Upper lobe of right lung (tissue), 1 donor: ENCODE measurements around the gene ADIPOR2. TPM values are rescaled to one million over a fixed set of nuclear protein-coding genes. Genes with fewer than 3 reads are reported as not detected.
"Not testable (repeated sequence)": the region's sequence is repeated elsewhere in the genome, so short reads cannot be mapped to it uniquely, and the experiment has no call there.

Source experiments
- ATAC-seq: fragments of 200-7000 bp; cut with Tn5 transposase; one replicate; pipeline ENCODE4 v1.9.1; 2020; ENCODE audit warnings: mild to moderate bottlenecking, moderate library complexity
- DNase-seq: peaks from one replicate; pipeline ENCODE4 v3.0.0-alpha.2; 2020
- H3K27ac ChIP-seq: fragments of 200-600 bp; one replicate; pipeline ENCODE4 v1.8.0; 2022
- H3K27me3 ChIP-seq: fragments of 200-600 bp; one replicate; pipeline ENCODE4 v1.8.0; 2022; ENCODE audit warnings: mild to moderate bottlenecking
- H3K36me3 ChIP-seq: fragments of 200-600 bp; one replicate; pipeline ENCODE4 v1.8.0; 2022
- H3K4me1 ChIP-seq: fragments of 200-600 bp; one replicate; pipeline ENCODE4 v1.8.0; 2022
- H3K4me3 ChIP-seq: fragments of 200-600 bp; one replicate; pipeline ENCODE4 v1.8.0; 2022; ENCODE audit warnings: mild to moderate bottlenecking
- H3K9me3 ChIP-seq: fragments of 200-600 bp; one replicate; pipeline ENCODE4 v1.8.0; 2022
- CTCF ChIP-seq: fragments of 200-600 bp; IDR thresholded peaks from one replicate; pipeline ENCODE4 v1.8.0; 2022; ENCODE audit warnings: antibody characterized with exemption
- intact Hi-C: fragments of 100-400 bp; cut with DNase I; formaldehyde crosslinking; loops from one replicate; pipeline ENCODE4 v1.11.0; 2022
- total RNA-seq: library from RNA; stranded (reverse); fragmentation: NEBNext Ultra II Directional; extraction: Animal tissue kit (Norgen Biotek cat#: 25700); gene quantifications from one replicate; pipeline ENCODE4 v1.2.1, GENCODE V29; 2021
- donor health status: DM: no; HTN: yes; CAD: no; lungs with severe emphysema.

The ADIPOR2 gene
- total RNA-seq, 1 donor from 2014 or later: 96.0 TPM

- TF ChIP-seq CTCF: no peak
- DNase-seq (no peak), ATAC-seq (no peak)
- H3K27ac ChIP-seq: no peak overlapping the region
- H3K9me3 ChIP-seq: no peaks in the 10 kb centered on the region
- H3K4me1 ChIP-seq: peaks cover 6% of the 10 kb centered on the region
- no peak overlapping the region for H3K4me3 ChIP-seq
- H3K27me3 ChIP-seq: peaks cover 19% of the 10 kb centered on the region
- H3K36me3 ChIP-seq: no peaks in the 10 kb centered on the region
- intact Hi-C loops: no loop called here
Observed at GRCh38 chr12:1816730-1817348, 126.0 kb downstream of the ADIPOR2 start.

DNA sequence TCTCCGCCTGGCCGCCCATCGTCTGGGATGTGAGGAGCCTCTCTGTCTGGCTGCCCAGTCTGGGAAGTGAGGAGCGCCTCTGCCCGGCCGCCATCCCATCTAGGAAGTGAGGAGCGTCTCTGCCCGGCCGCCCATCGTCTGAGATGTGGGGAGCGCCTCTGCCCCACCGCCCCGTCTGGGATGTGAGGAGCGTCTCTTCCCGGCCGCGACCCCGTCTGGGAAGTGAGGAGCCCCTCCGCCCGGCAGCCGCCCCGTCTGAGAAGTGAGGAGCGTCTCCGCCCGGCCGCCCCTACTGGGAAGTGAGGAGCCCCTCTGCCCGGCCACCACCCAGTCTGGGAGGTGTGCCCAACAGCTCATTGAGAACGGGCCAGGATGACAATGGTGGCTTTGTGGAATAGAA, 127.1 kb downstream of the ADIPOR2 start:
- H3K27ac ChIP-seq, ATAC-seq, H3K36me3 ChIP-seq, DNase-seq, intact Hi-C loops, H3K4me3 ChIP-seq, H3K4me1 ChIP-seq, H3K9me3 ChIP-seq: not testable (repeated sequence)
- peaks cover 30% of the 10 kb centered on the region for H3K27me3 ChIP-seq

- no peak for TF ChIP-seq CTCF
- Histone ChIP-seq H3K9me3 (no peaks in the 10 kb centered on the region), H3K36me3 (no peaks in the 10 kb centered on the region), H3K27me3 (peaks cover 35% of the 10 kb centered on the region), H3K4me3 (no peak overlapping the region), H3K27ac (no peak overlapping the region), H3K4me1 (no peaks in the 10 kb centered on the region)
- intact Hi-C loops: no loop called here
- ATAC-seq (no peak), DNase-seq (no peak)
Observed at GRCh38 chr12:1819050-1819449, 128.2 kb downstream of the ADIPOR2 start.

DNA sequence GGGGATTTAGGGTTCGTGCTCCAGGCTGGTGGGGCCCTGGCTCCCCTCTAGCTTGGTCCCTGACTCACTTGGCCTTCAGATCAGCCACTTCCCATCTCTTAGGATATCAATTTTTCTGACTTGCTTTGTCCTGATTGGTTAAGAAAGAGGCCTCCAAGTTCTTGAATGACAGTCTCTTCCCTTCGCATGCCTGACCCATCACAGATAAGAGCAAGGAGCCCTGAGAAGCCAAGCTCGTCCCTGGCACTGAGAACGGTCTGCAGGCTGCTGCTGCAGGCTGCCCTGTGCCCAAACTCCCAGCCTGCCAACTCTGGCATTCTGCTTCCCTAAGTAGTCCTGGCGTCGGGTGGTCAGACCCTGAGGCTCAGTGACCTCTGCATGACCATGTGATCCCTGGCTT, 128.7 kb downstream of the ADIPOR2 start:
- no peak overlapping the region for H3K27ac ChIP-seq
- no peaks in the 10 kb centered on the region for H3K4me1 ChIP-seq
- no peaks in the 10 kb centered on the region for H3K36me3 ChIP-seq
- no peak for ATAC-seq
- no peaks in the 10 kb centered on the region for H3K9me3 ChIP-seq
- no peak for DNase-seq
- no peak overlapping the region for H3K4me3 ChIP-seq
- intact Hi-C loops: no loop called here
- H3K27me3 ChIP-seq: peaks cover 35% of the 10 kb centered on the region
- TF ChIP-seq CTCF: no peak

- Histone ChIP-seq H3K27ac (no peak within 1 kb of the TSS), H3K9me3 (no peaks in the 10 kb centered on the region), H3K4me1 (no peaks in the 10 kb centered on the region), H3K27me3 (peaks cover 35% of the 10 kb centered on the region), H3K36me3 (no peaks in the 10 kb centered on the region), H3K4me3 (no peak within 1 kb of the TSS)
- ATAC-seq (peak; percentile 22), DNase-seq (no peak)
- intact Hi-C loops: no loop called here
- no peak for TF ChIP-seq CTCF
Observed at GRCh38 chr12:1820191-1820895, 129.5 kb downstream of the ADIPOR2 start, which contains the start of gene LRTM2. Gene LRTM2 (plus strand): TSS chr12:1820565. CDS start chr12:1828149, 7,584 bp downstream.

DNA sequence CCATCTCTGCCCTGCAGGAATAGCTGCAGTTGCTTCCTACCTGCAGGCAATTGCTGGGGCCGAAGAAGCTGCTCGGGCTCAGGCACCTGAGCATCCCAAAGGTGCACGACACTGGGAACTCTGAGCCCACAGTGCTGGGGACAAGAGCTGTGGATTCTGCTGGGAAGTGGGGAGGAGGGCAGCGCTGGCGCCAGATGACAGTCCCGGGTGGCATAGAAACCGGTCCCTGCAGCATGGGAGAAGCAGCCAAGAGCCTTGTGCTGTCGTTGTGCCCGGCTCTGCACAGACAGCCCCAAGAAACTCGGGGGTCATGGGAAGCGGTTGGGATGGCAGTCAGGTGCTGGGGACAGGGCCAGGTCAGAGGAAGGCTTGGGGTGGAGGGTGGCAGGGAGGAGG, 130.0 kb downstream of the ADIPOR2 start:
- Histone ChIP-seq H3K4me1 (no peaks in the 10 kb centered on the region), H3K36me3 (no peaks in the 10 kb centered on the region), H3K27me3 (peaks cover 35% of the 10 kb centered on the region), H3K9me3 (no peaks in the 10 kb centered on the region), H3K27ac (no peak overlapping the region), H3K4me3 (no peak overlapping the region)
- TF ChIP-seq CTCF: no peak
- no peak for ATAC-seq
- DNase-seq: no peak
- intact Hi-C loops: no loop called here
